HG02885 (cell line): ENCODE measurements around the gene RRP7A.
A peak's percentile ranks its signal among the peaks of the same experiment; 100 is the strongest.
"Not testable (repeated sequence)": the region's sequence is repeated elsewhere in the genome, so short reads cannot be mapped to it uniquely, and the experiment has no call there.

Experiments
- ATAC-seq: cut with Tn5 transposase; IDR thresholded peaks from one replicate; pipeline ENCODE4 v1.9.1; 2021; ENCODE audit warnings: mild to moderate bottlenecking; ENCODE audit not compliant: unreplicated experiment, poor library complexity

The RRP7A gene

DNA sequence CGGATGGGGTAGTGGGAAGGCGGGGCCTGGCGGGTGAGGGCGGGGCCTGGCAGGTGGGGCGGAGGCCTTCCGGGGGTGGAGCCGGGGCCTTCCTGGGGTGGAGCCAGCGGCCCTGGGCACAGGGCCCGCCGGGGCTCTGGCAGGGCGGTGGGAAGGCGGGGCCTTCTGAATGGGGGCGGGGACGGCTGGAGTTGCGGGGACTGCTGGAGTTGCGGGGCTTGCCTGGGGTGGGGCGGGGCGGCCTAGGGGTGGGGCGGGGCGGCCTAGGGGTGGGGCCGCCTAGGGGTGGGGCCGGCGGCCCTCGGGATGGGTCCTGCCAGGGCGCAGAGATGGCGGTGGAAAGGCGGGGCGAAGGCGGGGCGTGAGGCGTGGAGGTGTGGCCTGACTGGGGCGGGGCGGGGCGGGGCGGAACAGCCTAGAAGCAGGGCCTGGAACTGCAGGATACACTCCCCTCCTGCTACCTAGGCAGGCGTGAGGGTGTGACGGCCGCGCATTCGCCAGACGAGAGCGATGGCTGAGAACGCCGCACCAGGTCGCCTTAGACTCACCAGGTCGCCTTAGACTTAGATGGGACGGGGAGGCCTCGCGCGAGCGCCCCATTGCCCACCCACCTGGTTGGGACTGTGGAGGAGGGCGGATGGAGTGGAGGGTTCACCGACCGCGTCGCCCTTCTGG is 19.3 kb downstream of the RRP7A start:
- ATAC-seq: peak; percentile 75

DNA sequence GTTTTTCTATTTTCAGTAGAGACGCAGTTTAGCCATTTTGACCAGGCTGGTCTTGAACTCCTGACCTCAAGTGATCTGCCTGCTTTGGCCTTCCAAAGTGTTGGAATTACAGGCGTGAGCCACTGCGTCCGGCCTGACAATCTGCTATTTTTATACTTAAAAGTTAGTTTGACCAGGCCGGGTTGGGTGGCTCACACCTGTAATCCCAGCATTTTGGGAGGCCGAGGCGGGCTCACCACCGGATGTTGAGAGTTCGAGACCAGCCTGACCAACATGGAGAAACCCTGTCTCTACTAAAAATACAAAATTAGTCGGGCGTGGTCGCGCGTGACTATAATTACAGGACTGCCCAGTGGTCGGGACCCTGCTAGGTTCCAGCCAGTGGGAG is 19.8 kb downstream of the RRP7A start:
- ATAC-seq: not testable (repeated sequence)

DNA sequence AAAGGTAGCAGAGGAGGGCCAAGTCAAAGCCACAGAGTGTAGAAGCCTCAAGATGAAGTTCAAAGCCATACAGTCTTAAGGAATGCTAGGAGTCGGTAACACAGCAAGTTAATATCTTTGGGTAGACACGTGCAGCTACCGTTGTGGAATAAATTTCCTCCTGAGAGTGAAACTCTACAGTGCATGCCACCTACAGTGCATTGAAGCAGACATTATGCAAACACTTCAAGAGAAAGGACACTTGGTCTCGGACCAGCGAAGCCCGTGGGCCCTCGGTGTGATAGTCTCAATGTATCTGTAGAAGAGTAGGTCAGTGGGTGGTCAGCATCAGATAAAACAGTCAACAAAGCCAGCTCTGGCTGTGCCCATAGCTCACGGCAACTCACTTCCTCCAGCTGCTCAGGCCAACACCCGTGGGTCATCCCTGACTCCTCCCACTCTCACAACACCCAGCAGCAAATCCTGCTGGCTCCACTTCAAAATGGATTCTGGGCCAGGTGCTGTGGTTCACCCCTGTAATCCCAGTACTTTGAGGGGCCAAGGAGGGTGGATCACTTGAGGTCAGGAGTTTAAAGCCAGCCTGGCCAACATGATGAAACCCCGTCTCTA is 24.0 kb downstream of the RRP7A start:
- not testable (repeated sequence) for ATAC-seq

DNA sequence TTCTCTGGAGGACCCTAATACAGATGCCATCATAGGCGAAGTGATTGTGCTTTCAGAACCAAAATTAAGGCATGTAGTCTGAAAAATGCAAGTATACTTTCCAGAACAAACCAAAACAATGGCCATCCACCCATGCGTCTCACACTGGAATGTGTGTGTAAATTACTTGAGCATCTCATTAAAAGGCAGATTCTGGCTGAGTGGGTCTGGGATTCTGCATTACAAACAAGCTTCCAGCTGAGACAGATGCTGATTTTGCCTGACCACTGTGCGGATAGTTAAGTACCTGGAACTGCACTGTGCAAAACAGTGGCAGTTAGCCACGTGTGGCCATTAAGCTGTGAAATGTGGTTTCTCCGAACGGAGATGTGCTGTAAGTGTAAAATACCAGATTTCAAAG is 26.2 kb downstream of the RRP7A start:
- ATAC-seq: no peak

DNA sequence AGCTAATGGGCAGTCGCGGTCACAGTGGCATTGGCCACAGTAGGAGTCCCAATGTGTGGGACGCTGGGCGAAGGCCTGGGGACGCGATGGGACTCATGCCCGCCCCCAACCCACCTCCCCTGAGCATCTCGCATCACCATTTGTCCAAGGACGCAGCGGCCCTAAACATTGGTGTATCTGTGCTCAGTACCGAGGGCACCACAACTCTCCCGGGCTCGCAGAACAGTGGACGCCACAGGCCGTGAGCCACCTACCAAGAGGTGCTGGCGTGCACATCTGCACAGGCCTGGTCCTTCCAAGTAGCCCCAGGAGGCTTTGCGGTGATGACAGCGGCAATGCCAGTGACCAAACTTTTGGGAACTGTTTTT is 27.3 kb downstream of the RRP7A start:
- no peak for ATAC-seq

DNA sequence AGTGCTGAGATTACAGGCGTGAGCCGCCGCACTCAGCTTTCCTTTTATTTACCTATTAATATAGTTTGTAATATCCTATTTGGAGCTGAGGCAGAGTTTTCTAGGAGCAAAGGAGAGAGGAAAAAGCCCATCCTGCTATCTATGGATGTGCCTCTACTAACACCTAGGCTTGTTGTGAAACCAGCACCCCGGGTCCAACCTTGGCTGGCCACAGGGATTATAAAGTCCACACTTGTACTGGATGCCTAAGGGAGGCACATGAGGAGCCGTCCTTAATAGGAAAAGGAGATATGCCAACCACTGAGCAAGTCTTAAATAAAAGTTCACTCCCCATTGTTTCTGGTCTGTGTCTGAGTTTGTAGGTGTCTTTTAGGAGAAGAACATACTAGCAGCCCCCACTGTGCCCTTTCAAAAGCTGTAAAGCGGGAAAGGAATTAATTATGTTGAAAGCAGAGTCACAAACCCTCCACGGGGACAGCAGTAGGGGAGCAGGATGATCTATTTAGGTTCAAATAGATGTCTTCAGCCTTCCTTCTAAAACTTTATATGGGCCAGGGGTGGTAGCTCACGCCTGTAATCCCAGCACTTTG is 29.3 kb downstream of the RRP7A start:
- no peak for ATAC-seq

DNA sequence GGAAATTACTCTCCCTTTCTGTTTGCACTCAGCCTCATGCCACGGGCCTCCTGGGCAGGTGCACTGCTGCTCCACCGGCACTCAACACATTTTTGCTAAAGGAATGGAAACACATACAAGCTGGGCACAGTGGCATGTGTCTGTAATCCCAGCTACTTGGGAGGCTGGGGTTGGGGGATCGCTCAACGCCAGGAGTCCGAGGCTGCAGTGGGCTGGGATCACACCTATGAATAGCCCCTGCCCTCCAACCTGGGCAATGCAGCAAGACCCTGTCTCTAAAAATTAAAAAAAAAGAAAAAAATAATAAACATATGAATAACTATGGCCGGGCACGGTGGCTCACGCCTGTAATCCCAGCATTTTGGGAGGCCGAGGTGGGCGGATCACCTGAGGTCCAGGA is 30.6 kb downstream of the RRP7A start:
- ATAC-seq: no peak

DNA sequence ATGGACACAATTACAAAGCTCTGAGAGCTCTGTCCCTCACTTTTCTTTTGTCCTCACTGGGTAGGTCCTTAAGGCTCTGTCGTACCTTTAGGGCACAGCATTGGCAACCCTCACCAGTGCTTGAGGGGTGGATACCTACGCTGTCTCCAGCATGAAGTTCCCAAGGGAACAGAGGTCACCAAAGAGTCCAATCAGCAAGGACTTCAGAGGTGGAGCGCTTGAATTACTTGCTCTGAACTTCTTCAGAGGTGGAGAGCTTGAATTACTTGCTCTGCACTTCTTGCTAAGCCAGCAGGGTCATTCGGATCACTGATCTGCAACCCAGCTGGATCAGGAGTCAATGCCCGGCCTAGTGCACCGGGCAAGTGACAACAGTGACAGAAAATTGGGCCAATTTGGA is 35.1 kb downstream of the RRP7A start:
- no peak for ATAC-seq

DNA sequence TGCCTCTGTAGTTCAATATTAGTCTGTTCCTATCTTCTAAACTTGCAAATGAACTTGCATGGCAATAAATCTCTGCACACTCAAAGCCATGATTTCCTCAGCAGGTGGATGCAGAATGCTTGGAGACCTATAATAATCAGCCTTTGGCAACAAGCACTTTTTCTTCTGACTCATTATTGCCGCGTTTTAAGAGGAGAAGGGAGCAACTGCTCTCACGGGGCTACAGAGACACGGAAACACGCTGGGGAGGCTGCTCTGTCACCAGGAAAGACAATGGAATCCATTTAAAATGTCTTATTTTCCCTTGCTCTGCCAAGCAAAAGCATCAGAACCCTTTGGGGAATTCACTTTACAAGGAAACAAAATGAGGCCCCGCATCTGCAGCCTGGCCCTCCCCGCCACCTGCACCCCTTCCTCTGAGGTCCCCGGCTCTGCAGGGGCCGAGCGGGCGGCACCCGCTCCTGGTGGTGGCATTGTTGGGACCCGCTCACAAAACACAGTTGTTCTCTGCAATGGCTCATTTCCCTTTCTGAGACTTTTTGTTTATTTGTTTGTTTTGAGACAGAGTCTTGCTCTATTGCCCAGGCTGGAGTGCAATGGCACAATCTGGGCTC is 35.9 kb downstream of the RRP7A start:
- ATAC-seq: not testable (repeated sequence)

DNA sequence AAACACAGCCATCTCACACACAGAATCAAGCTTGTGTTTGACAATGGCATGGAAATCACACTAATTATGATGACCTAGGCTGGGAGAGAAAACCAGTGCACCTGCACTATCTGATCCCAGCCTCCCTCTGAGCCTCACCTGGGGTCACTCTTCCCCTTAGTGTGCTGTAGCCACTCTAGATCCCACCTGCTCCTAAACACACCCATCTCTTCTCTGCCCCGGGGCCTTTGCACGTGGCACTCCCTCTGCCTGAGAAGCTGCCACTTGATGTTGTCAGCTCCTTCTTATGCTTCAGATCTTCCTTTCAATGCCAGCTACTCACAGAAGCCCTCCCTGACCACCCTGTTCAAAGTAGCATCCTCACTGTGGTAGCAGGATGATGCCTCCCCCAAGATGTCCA is 44.5 kb downstream of the RRP7A start:
- no peak for ATAC-seq

DNA sequence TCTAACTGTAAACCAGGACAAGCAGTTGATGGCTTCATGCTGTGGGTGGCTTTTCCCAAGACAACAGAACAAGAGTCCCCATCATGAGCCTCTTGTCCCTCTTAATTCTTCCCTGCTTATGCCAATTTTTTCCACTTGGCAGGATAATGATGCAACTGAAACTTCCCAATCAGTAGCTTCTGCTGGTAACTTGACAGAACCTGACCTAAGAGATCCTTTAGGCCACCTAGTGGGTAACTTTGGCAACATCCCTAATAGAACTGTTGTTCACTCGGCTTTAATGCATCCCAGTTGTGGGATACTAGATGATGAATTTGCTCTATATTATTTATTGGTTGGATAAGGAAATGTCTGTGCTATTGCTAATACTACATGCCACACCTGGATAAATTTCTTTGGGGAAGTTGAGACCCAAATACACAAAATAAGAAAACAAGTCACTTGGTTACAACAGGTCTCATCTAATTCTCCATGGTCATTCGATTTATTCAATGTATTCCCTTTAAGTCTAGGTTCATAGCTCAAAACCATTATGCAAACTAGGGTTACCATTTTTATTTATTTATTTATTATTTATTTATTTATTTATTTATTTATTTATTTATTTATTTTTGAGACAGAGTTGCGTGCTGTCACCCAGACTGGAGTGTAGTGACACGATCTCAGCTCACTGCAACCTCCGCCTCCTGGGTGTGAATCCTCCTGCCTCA is 46.0 kb downstream of the RRP7A start:
- no peak for ATAC-seq

DNA sequence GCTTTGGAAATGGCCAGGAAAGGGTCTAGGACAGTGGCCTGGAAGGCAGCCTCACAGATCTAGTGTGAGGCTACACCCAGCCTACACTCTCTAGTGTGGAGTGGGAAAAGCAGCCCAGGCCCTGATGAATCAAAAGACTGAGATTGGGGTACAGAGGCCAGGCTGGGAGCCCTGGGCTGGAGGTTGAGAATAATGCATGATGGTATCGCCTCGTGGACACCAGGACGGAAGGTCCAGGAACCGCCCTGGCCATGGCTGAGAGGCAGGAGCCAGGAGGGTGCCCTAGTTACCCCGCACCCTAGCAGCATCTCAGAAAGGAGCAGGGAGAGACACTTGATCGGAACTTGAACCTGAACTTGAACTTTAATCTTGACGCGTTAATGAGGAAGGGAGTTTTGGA is 46.9 kb downstream of the RRP7A start:
- no peak for ATAC-seq

DNA sequence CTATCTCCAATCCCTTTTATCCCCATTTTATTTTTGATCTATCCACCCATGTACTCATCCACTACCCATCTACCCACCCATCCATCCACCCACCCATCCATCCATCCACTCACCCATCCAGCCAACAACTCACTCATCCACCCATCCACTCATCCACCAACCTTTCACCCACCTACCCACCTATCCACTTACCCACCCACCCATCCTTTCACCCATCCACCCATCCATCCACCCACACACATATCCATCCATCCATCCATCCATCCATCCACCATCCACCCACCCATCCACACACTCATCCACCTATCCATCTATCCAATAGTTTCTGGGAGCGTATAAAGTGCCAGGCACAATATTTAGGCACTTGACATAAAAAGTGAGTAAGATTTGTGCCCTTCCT is 48.2 kb downstream of the RRP7A start:
- no peak for ATAC-seq

DNA sequence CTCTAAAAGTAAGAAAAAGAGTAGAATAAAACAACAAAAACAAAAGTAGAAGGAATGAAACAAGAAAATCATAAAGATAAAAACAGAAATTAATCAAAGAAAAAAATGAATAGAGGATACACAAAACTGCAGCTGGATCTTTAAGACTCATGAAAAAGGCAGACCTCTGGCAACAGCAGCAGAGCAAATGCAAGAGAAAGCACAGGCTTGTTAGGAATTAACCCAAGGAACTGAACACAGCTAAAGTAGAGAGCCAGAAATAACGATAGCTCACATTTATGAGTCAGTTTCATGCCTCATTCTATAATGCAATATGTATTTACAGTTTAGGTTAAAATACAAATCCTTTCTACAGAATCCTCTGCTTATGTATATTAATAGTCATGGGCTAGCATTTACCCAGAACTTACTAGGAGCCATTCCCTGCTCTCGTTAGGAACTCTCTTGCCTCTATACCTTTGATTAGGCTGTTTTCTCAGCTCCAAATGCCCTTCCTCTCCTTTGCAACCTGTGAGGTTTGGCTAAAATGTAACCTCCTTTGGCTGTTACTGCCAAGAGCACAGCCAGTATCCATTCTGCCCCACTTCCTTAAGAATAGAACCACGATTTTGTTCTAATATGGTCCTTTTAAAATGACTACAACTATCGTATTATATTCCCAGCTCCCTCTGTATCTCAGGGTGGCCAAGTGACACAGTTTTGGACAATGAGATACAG is 49.1 kb downstream of the RRP7A start:
- no peak for ATAC-seq

DNA sequence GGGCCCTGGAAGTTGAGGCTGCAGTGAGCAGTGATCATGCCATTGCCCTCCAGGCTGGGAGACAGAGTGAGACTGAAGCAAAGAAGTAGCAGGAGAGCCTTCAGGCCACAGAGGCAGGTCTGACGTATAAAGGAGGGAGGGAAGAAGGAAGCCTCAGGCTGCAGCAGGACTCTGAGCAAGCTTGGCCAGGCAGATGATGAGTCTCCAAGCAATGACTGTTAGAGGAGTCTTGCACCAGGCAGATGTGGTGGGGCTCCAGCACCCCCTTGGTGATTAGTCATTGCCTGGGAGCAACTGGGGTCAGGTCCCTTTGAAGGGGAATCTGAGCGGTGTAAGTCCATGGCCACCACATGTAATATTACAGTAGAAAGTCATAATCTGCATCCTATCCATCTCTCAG is 50.8 kb downstream of the RRP7A start:
- ATAC-seq: no peak

DNA sequence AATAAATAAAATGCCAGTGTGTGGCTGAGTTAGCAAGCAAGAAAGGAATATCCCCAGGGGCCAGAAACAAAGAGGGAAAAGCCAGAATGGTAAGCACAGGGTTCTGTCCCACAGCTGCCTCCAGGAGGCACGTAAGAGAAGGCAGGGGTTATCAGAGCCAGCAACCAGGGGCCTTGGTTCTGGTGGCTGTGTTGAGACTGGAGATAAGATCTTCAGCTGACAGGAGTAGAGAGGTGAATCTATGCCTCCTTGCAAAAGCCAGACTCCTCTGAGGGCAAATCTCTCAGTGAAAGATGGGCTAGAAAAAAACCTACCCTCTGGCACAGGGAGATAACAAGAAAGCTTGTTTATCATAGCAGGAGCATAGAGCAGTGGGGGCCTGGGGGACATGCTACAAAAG is 57.6 kb downstream of the RRP7A start:
- no peak for ATAC-seq

DNA sequence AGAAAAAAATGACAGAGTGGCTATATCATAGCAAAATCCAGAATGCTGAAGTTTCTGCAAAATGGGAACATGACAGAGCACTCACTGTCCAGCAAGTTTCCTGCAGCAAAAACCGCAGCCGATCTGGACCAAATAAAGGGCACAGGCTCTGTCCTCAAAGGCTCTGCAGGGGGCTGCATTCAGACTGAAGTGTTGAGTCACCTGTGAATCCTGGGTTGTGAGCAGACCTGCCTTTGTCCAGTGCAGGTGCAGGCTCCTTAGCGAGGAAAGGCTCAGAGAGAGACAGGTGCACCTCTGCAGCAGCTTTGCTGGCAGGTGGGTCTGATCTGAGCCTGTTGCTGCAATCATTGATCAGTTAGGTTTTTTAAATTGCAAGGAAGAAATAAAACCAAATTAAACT is 58.1 kb downstream of the RRP7A start:
- ATAC-seq: no peak
